HG02973 (cell line): ENCODE data around the gene STUM.
"Not testable (repeated sequence)": the region's sequence is repeated elsewhere in the genome, so short reads cannot be mapped to it uniquely, and the experiment has no call there.

Experiments used
- ATAC-seq: cut with Tn5 transposase; IDR thresholded peaks from one replicate; pipeline ENCODE4 v1.9.1; 2021; ENCODE audit warnings: moderate library complexity; ENCODE audit not compliant: unreplicated experiment

STUM gene

GRCh38 chr1:226548256-226549093 lies at the start of gene STUM:
Gene STUM, plus strand, starts transcription at chr1:226548764. Its CDS starts 141 bp downstream, at chr1:226548905.
- no peak for ATAC-seq

- ATAC-seq: not testable (repeated sequence)
Measured at GRCh38 chr1:226499699-226500098, 48.9 kb upstream of the STUM start.

- no peak for ATAC-seq
Measured at GRCh38 chr1:226506021-226506420, 42.5 kb upstream of the STUM start.

- no peak for ATAC-seq
Measured at GRCh38 chr1:226506921-226507320, 41.6 kb upstream of the STUM start.

GRCh38 chr1:226510453-226510852 lies 38.1 kb upstream of the STUM start:
- no peak for ATAC-seq

GRCh38 chr1:226511296-226511695 lies 37.3 kb upstream of the STUM start:
- no peak for ATAC-seq

GRCh38 chr1:226512076-226512728 lies 36.4 kb upstream of the STUM start:
- ATAC-seq: no peak

- ATAC-seq: no peak
Measured at GRCh38 chr1:226518375-226518774, 30.2 kb upstream of the STUM start.

- no peak for ATAC-seq
Measured at GRCh38 chr1:226519135-226519534, 29.4 kb upstream of the STUM start.

GRCh38 chr1:226519716-226520598 lies 28.6 kb upstream of the STUM start:
- no peak for ATAC-seq

- ATAC-seq: no peak
Measured at GRCh38 chr1:226520640-226521355, 27.8 kb upstream of the STUM start.

GRCh38 chr1:226523646-226524406 lies 24.7 kb upstream of the STUM start:
- ATAC-seq: no peak

GRCh38 chr1:226524547-226524946 lies 24.0 kb upstream of the STUM start:
- ATAC-seq: no peak

- no peak for ATAC-seq
Measured at GRCh38 chr1:226525750-226526149, 22.8 kb upstream of the STUM start.

GRCh38 chr1:226526801-226527595 lies 21.6 kb upstream of the STUM start:
- ATAC-seq: no peak

GRCh38 chr1:226529891-226530290 lies 18.7 kb upstream of the STUM start:
- no peak for ATAC-seq

- no peak for ATAC-seq
Measured at GRCh38 chr1:226530591-226530990, 18.0 kb upstream of the STUM start.

- ATAC-seq: no peak
Measured at GRCh38 chr1:226531360-226532093, 17.0 kb upstream of the STUM start.
